Prostate gland (tissue), 2 donors: ENCODE measurements around the gene AUTS2. TPM values are rescaled to one million over a fixed set of nuclear protein-coding genes. Genes with fewer than 3 reads are reported as not detected.

ENCODE experiments used
- DNase-seq: peaks from one replicate; pipeline ENCODE4 v3.0.0-alpha.2; 2019; ENCODE audit warnings: low spot score
- H3K27ac ChIP-seq, 2 donors: fragments of 200-600 bp; sonication (generic); 2 replicates each; pipeline ENCODE4 v1.5.1; 2017 to 2019
- H3K27me3 ChIP-seq: fragments of 200-600 bp; sonication (generic); replicated peaks from 2 replicates; pipeline ENCODE4 v1.5.1; 2019; ENCODE audit not compliant: insufficient read depth
- H3K36me3 ChIP-seq, 2 donors: fragments of 200-600 bp; sonication (generic); 1 replicate in 1 of 2; 2 replicates in 1 of 2; pipeline versions ENCODE4 v1.5.1 to v1.8.1; 2017 to 2019
- H3K4me1 ChIP-seq: fragments of 200-600 bp; sonication (generic); replicated peaks from 2 replicates; pipeline ENCODE4 v1.5.1; 2019
- H3K4me3 ChIP-seq, 2 donors: fragments of 200-600 bp; sonication (generic); 2 replicates each; pipeline ENCODE4 v1.5.1; 2017 to 2019
- H3K9me3 ChIP-seq: fragments of 200-600 bp; sonication (generic); 2 replicates; pipeline ENCODE4 v1.5.1; 2017
- CTCF ChIP-seq, 4 experiments: fragments of 200-600 bp in 2 of 4; fragments of 450-650 bp in 2 of 4; sonication (generic) in 2 of 4; IDR thresholded peaks; 1 replicate in 3 of 4; 2 replicates in 1 of 4; pipeline ENCODE4 v1.5.1; 2016 to 2019; ENCODE audit warnings: antibody characterized with exemption in 4 of 4, mild to moderate bottlenecking in 2 of 4, moderate library complexity in 2 of 4
- POLR2A ChIP-seq: fragments of 450-650 bp; IDR thresholded peaks from one replicate; pipeline ENCODE4 v1.6.1; 2016; ENCODE audit warnings: antibody characterized with exemption, mild to moderate bottlenecking
- POLR2AphosphoS5 ChIP-seq: sonication (generic); formaldehyde crosslinking; IDR thresholded peaks from one replicate; pipeline ENCODE4 v1.6.1; 2017; ENCODE audit warnings: antibody characterized with exemption
- WGBS: methylation state at CpG from one replicate; pipeline ENCODE4 v1.1.5; 2018; 5-methylcytosine and 5-hydroxymethylcytosine counted together
- intact Hi-C: fragments of 100-400 bp; cut with DNase I; formaldehyde crosslinking; loops from one replicate; pipeline ENCODE4 v1.14.2; 2022
- total RNA-seq, 2 donors: library from RNA; depleted of rRNA; stranded (reverse); fragments of >200 nt; gene quantifications; one replicate each; pipeline ENCODE4 v1.1.0, GENCODE V29; 2016

AUTS2 gene
- total RNA-seq, 2 donors from 2014 or later, result 25.0 to 55.2 TPM

DNA sequence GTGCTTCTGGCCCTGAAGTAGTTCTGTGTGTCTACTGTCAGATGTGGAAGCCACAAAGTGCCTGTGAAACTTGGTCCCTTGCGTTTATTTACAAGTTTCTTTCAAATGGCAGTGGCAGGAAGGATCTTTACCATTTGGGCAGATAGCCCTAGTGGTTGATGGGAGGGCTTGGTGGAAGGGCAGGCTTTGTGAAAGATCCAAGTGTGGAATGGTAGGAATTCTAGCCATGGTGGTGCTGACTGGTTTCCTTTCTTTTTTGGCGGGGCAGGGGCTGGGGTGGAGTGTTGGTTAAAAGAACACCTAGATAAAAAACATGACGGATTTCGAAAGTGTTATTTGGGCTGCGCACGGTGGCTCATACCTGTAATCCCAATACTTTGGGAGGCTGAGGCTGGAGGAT is 27.0 kb downstream of the AUTS2 start:
- 87% methylated on average over 6 of the region's 6 CpGs for WGBS
- no peak overlapping the region for H3K4me3 ChIP-seq
- no peaks in the 10 kb centered on the region for H3K9me3 ChIP-seq
- intact Hi-C loops, result no loop called here
- TF ChIP-seq CTCF (IDR thresholded peaks at IDR 0.05) (no peak), POLR2AphosphoS5 (no peak), POLR2A (no peak)
- H3K4me1 ChIP-seq, result no peaks in the 10 kb centered on the region
- DNase-seq, result no peak
- no peaks in the 10 kb centered on the region for H3K36me3 ChIP-seq
- no peak overlapping the region for H3K27ac ChIP-seq
- H3K27me3 ChIP-seq, result no peaks in the 10 kb centered on the region

- TF ChIP-seq POLR2A (no peak), CTCF (IDR thresholded peaks at IDR 0.05) (no peak), POLR2AphosphoS5 (no peak)
- H3K27ac ChIP-seq, result no peak overlapping the region
- no peak for DNase-seq
- no peaks in the 10 kb centered on the region for H3K4me1 ChIP-seq
- WGBS, result 68% methylated on average over 2 of the region's 2 CpGs
- H3K4me3 ChIP-seq, result no peak overlapping the region
- no peaks in the 10 kb centered on the region for H3K9me3 ChIP-seq
- no peaks in the 10 kb centered on the region for H3K36me3 ChIP-seq
- intact Hi-C loops, result no loop called here
- H3K27me3 ChIP-seq, result no peaks in the 10 kb centered on the region
Measured at GRCh38 chr7:69625798-69626197, 27.5 kb downstream of the AUTS2 start.

- H3K9me3 ChIP-seq, result no peaks in the 10 kb centered on the region
- DNase-seq, result no peak
- H3K27me3 ChIP-seq, result no peaks in the 10 kb centered on the region
- intact Hi-C loops, result no loop called here
- no peak overlapping the region for H3K4me3 ChIP-seq
- H3K27ac ChIP-seq, result no peak overlapping the region
- H3K36me3 ChIP-seq, result no peaks in the 10 kb centered on the region
- no peak for TF ChIP-seq POLR2A
- no peak for TF ChIP-seq CTCF (IDR thresholded peaks at IDR 0.05)
- no peak for TF ChIP-seq POLR2AphosphoS5
- no peaks in the 10 kb centered on the region for H3K4me1 ChIP-seq
- WGBS, result 40% methylated on average over 5 of the region's 5 CpGs
Measured at GRCh38 chr7:69630292-69630691, 32.0 kb downstream of the AUTS2 start.

DNA sequence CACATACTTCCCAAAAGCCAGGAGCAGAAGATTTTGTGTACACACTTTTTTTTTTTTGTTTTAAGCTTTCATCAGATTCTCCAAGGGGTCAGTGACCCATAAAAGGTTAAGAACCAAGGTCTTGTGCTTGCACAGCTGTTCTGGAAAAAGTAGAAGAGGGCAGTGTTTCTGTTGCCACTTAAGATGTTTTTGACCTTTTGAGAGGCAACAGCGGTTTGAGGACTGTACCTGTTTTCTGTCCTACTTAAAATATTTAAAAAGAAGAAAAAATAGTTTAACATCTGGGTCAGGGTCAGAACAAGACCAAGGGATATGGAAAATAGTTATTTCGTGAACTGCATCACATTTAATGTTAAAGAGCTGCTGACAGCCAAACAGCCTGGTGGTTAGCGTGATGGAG is 32.9 kb downstream of the AUTS2 start:
- DNase-seq, result no peak
- H3K27me3 ChIP-seq, result no peaks in the 10 kb centered on the region
- H3K4me3 ChIP-seq, result no peak overlapping the region
- no peaks in the 10 kb centered on the region for H3K36me3 ChIP-seq
- no peaks in the 10 kb centered on the region for H3K9me3 ChIP-seq
- H3K4me1 ChIP-seq, result no peaks in the 10 kb centered on the region
- intact Hi-C loops, result no loop called here
- TF ChIP-seq POLR2AphosphoS5 (no peak), CTCF (IDR thresholded peaks at IDR 0.05) (no peak), POLR2A (no peak)
- WGBS, result 96% methylated on average over 3 of the region's 3 CpGs
- no peak overlapping the region for H3K27ac ChIP-seq

DNA sequence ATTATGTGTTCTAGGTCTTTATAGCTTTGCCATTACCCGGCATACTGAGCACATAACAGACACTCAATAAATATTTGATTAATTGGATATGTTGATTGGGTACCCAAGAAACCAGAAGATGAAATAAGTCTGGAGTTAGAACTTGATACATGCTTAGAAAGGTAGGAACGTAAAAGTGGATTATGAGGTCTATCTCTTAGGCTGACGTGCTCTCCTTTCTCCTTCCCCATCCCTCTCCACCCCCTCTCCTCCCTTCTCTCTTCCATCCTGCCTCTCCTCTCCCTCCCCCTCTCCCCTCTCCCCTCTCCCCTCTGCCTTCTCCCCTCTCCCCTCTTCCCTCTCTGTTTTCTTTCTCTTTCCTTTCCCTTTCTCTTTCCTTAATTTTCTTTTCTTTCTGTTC is 34.0 kb downstream of the AUTS2 start:
- intact Hi-C loops, result no loop called here
- no peaks in the 10 kb centered on the region for H3K9me3 ChIP-seq
- DNase-seq, result no peak
- no peak overlapping the region for H3K4me3 ChIP-seq
- TF ChIP-seq POLR2AphosphoS5 (no peak), POLR2A (no peak), CTCF (IDR thresholded peaks at IDR 0.05) (no peak)
- no peaks in the 10 kb centered on the region for H3K36me3 ChIP-seq
- H3K27ac ChIP-seq, result no peak overlapping the region
- no peaks in the 10 kb centered on the region for H3K4me1 ChIP-seq
- no peaks in the 10 kb centered on the region for H3K27me3 ChIP-seq
- 77% methylated on average over 3 of the region's 3 CpGs for WGBS
